ENCODE measurements around the gene GPR162.
A peak's percentile ranks its signal among the peaks of the same experiment; 100 is the strongest.

Gene GPR162

DNA sequence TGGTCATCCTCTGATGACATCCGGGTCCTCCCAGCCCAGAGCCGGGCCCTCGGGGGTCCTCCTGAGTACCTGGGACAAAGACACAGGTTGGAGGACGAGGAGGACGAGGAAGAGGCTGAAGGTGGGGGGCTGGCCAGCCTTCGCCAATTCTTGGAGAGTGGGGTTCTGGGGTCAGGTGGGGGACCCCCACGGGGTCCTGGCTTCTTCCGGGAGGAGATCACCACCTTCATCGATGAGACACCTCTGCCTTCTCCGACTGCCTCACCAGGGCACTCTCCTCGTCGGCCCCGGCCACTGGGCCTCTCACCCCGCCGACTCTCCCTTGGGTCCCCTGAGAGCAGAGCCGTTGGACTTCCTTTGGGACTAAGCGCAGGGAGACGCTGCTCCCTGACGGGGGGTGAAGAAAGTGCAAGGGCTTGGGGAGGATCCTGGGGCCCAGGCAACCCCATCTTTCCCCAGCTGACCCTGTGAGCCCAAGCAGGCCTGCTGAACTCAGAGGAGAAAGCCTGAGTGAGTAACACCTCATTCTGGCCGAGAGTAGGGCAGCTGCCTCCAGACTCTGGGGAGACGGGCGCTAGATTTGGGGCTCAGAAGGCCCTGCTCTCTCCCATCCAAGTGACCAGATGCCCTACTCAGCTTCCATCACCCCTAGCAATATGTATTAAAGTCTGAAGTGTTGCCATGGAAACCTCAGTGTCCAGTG is 5.3 kb downstream of the GPR162 start:
- TF ChIP-seq FOXM1 (IDR thresholded peaks at IDR 0.05; ENCODE audit: borderline replicate concordance, low read depth) (no peak), TEAD4 (IDR thresholded peaks at IDR 0.05) (no peak), TAF1 (IDR thresholded peaks at IDR 0.05; ENCODE audit: low read depth) (no peak), NFIC (IDR thresholded peaks at IDR 0.05) (no peak), ZBTB7A (IDR thresholded peaks at IDR 0.05; ENCODE audit: low read depth) (no peak), YY1 (IDR thresholded peaks at IDR 0.05; ENCODE audit: low read depth) (no peak), EGR1 (IDR thresholded peaks at IDR 0.05) (no peak), TCF12 (IDR thresholded peaks at IDR 0.05; ENCODE audit: low read depth) (no peak), EP300 (IDR thresholded peaks at IDR 0.05; ENCODE audit: borderline replicate concordance) (no peak), CREB1 (IDR thresholded peaks at IDR 0.05; ENCODE audit: low read depth) (no peak), CEBPB (IDR thresholded peaks at IDR 0.05) (no peak), RAD21 (IDR thresholded peaks at IDR 0.05; ENCODE audit: low read depth) (no peak)
- TF ChIP-seq, protein P1, sequence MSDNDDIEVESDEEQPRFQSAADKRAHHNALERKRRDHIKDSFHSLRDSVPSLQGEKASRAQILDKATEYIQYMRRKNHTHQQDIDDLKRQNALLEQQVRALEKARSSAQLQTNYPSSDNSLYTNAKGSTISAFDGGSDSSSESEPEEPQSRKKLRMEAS (IDR thresholded peaks at IDR 0.05): no peak
- TF ChIP-seq, protein P2, sequence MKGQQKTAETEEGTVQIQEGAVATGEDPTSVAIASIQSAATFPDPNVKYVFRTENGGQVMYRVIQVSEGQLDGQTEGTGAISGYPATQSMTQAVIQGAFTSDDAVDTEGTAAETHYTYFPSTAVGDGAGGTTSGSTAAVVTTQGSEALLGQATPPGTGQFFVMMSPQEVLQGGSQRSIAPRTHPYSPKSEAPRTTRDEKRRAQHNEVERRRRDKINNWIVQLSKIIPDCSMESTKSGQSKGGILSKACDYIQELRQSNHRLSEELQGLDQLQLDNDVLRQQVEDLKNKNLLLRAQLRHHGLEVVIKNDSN (IDR thresholded peaks at IDR 0.05): no peak
- TF ChIP-seq, protein P3, sequence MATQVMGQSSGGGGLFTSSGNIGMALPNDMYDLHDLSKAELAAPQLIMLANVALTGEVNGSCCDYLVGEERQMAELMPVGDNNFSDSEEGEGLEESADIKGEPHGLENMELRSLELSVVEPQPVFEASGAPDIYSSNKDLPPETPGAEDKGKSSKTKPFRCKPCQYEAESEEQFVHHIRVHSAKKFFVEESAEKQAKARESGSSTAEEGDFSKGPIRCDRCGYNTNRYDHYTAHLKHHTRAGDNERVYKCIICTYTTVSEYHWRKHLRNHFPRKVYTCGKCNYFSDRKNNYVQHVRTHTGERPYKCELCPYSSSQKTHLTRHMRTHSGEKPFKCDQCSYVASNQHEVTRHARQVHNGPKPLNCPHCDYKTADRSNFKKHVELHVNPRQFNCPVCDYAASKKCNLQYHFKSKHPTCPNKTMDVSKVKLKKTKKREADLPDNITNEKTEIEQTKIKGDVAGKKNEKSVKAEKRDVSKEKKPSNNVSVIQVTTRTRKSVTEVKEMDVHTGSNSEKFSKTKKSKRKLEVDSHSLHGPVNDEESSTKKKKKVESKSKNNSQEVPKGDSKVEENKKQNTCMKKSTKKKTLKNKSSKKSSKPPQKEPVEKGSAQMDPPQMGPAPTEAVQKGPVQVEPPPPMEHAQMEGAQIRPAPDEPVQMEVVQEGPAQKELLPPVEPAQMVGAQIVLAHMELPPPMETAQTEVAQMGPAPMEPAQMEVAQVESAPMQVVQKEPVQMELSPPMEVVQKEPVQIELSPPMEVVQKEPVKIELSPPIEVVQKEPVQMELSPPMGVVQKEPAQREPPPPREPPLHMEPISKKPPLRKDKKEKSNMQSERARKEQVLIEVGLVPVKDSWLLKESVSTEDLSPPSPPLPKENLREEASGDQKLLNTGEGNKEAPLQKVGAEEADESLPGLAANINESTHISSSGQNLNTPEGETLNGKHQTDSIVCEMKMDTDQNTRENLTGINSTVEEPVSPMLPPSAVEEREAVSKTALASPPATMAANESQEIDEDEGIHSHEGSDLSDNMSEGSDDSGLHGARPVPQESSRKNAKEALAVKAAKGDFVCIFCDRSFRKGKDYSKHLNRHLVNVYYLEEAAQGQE (IDR thresholded peaks at IDR 0.05; ENCODE audit: low read depth): no peak

DNA sequence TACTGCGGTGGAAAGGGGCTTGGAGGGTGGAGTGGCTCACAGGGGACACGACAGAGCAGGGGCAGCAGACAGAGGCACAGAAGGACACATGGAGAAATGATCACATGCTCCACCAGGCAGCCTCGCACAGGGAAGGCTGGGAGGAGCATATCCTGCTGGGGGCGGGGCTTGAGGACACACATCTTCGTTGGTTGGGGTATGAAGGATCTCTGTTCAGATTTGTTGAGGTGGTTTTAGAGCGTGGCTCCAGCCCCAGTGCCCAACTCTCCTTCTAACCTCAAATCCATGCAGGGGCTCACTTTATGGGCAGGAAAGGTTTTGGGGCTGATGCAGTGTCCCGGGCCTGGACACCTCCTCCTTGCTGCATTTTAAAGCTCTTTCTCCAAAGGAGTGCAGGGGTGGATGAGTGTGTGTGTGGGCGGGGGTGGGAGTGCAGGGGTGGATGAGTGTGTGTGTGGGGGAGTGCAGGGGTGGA is 5.9 kb downstream of the GPR162 start:
- TF ChIP-seq ZBTB7A (IDR thresholded peaks at IDR 0.05; ENCODE audit: low read depth) (0 out of 2 replicates have a peak, but pooled peaks have one; percentile 11), EGR1 (IDR thresholded peaks at IDR 0.05) (0 out of 2 replicates have a peak, but pooled peaks have one; percentile 47), NFIC (IDR thresholded peaks at IDR 0.05) (no peak), TCF12 (IDR thresholded peaks at IDR 0.05; ENCODE audit: low read depth) (no peak), EP300 (IDR thresholded peaks at IDR 0.05; ENCODE audit: borderline replicate concordance) (no peak), CEBPB (IDR thresholded peaks at IDR 0.05) (no peak), TAF1 (IDR thresholded peaks at IDR 0.05; ENCODE audit: low read depth) (no peak; the same call in 1 of the 2 replicates), CREB1 (IDR thresholded peaks at IDR 0.05; ENCODE audit: low read depth) (no peak)
- TF ChIP-seq, protein P3 (IDR thresholded peaks at IDR 0.05; ENCODE audit: low read depth): no peak
- TF ChIP-seq, protein P2 (IDR thresholded peaks at IDR 0.05): peak; percentile 83
- TF ChIP-seq, protein P1 (IDR thresholded peaks at IDR 0.05): 0 out of 2 replicates have a peak, but pooled peaks have one; percentile 39

DNA sequence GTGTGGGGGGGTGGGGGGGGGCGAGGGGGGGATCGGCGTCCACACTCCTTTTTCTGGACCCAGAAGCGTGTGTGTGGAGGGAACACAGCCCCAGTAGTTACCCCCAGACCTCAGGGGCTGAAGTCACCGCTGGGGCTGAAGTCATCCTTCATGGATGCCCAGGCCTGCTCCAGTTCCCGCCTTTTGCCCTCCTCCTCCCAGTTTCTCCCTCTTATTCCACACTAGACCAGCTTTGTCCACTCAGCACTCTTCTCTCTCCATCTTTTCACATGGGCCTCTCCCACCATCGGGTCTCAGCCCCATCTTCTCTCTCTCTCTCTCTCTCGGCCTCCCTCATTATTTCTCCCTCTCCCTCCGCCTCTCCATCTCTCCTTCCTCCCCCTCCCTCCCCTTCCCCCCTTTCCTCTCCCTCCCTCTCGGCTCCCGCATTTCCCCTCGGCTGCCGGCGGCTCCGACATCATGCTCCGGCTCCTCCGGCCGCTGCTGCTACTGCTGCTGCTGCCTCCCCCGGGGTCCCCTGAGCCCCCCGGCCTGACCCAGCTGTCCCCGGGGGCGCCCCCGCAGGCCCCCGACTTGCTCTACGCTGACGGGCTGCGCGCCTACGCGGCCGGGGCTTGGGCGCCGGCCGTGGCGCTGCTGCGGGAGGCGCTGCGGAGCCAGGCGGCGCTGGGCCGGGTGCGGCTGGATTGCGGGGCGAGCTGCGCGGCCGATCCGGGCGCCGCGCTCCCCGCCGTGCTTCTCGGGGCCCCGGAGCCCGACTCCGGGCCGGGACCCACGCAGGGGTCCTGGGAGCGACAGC is 6.6 kb downstream of the GPR162 start, which contains the start of gene P3H3:
Gene P3H3, plus strand, starts transcription at position 426 of the 799 bp plus-strand sequence. Its CDS starts 34 bp downstream, at position 460.
- TF ChIP-seq EP300 (IDR thresholded peaks at IDR 0.05; ENCODE audit: borderline replicate concordance): no peak
- no peak for TF ChIP-seq YY1 (IDR thresholded peaks at IDR 0.05; ENCODE audit: low read depth)
- no peak for TF ChIP-seq CEBPB (IDR thresholded peaks at IDR 0.05)
- TF ChIP-seq, protein P1 (IDR thresholded peaks at IDR 0.05): 0 out of 2 replicates have a peak, but pooled peaks have one; percentile 20
- no peak for TF ChIP-seq NFIC (IDR thresholded peaks at IDR 0.05)
- TF ChIP-seq ZBTB7A (IDR thresholded peaks at IDR 0.05; ENCODE audit: low read depth): peak; percentile 11; the same call in 1 of the 2 replicates

DNA sequence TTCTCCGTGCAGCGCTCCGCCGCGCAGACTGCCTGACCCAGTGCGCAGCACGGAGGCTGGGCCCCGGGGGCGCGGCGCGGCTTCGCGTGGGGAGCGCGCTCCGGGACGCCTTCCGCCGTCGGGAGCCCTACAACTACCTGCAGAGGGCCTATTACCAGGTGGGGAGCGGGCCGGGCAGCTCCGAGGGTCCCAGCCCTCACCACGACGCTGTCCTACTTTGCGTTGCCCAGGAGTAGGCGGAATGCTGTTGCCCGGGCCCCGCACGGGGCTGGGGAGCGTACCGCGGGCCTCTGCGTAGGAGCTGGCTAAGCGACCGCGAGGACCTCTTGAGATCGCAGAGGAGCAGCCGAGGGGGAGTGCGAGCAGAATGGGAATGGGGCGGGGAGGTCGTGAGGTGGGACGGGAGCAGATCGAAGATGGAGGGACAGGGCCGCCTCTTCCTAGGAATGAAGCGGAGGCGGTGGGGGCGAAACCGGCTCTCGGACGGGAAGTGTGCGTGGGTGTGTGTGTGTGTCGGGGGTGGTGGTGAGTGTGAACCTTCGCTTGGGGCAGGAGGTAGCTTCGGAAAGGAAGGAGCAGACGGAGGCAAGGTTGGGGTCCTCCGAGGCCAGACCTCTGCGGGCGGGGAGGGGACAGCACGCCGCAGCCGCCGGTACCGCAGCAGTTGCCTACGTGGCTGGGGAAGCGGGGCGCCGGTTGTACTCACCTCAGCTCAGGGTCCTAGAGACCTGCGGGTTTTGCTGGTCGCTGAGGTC is 7.3 kb downstream of the GPR162 start:
- TF ChIP-seq EP300 (IDR thresholded peaks at IDR 0.05; ENCODE audit: borderline replicate concordance) (no peak), EGR1 (IDR thresholded peaks at IDR 0.05) (peak; percentile 95), YY1 (IDR thresholded peaks at IDR 0.05; ENCODE audit: low read depth) (no peak; the same call in 1 of the 2 replicates), NFIC (IDR thresholded peaks at IDR 0.05) (no peak), TAF1 (IDR thresholded peaks at IDR 0.05; ENCODE audit: low read depth) (no peak), ZBTB7A (IDR thresholded peaks at IDR 0.05; ENCODE audit: low read depth) (peak; percentile 60), CEBPB (IDR thresholded peaks at IDR 0.05) (no peak), TCF12 (IDR thresholded peaks at IDR 0.05; ENCODE audit: low read depth) (no peak), FOXM1 (IDR thresholded peaks at IDR 0.05; ENCODE audit: borderline replicate concordance, low read depth) (no peak), TEAD4 (IDR thresholded peaks at IDR 0.05) (no peak), RAD21 (IDR thresholded peaks at IDR 0.05; ENCODE audit: low read depth) (no peak), CREB1 (IDR thresholded peaks at IDR 0.05; ENCODE audit: low read depth) (no peak)
- TF ChIP-seq, protein P3 (IDR thresholded peaks at IDR 0.05; ENCODE audit: low read depth): no peak
- TF ChIP-seq, protein P1 (IDR thresholded peaks at IDR 0.05): peak; percentile 64
- TF ChIP-seq, protein P2 (IDR thresholded peaks at IDR 0.05): no peak
